BE2C (cell line): Measurements from ENCODE around the gene PRRC2B.

Experiments
- DNase-seq: peaks from one replicate; pipeline ENCODE4 v3.0.0-alpha.2; 2020
- H3K27me3 ChIP-seq: fragments of 250-450 bp; sonication (Bioruptor Pico); 2 replicates; pipeline ENCODE4 v1.5.1; 2020; ENCODE audit warnings: mild to moderate bottlenecking
- H3K36me3 ChIP-seq: fragments of 250-450 bp; sonication (Bioruptor Pico); 2 replicates; pipeline ENCODE4 v1.5.1; 2020; ENCODE audit warnings: mild to moderate bottlenecking
- H3K4me1 ChIP-seq: fragments of 250-450 bp; sonication (Bioruptor Pico); 2 replicates; pipeline ENCODE4 v1.5.1; 2020
- H3K4me3 ChIP-seq: 2 replicates; pipeline ENCODE4 v1.5.1; 2011; ENCODE audit warnings: low read depth, low read length
- H3K9me3 ChIP-seq: fragments of 250-450 bp; sonication (Bioruptor Pico); 2 replicates; pipeline ENCODE4 v1.5.1; 2020
- CTCF ChIP-seq: IDR thresholded peaks from 2 replicates; pipeline ENCODE4 v1.5.1; 2012; ENCODE audit warnings: mild to moderate bottlenecking, low read depth, low read length

The PRRC2B gene

GRCh38 chr9:131396626-131397025, 2.7 kb downstream of the PRRC2B start:
- Histone ChIP-seq H3K27me3 (no peaks in the 10 kb centered on the region), H3K9me3 (no peaks in the 10 kb centered on the region), H3K36me3 (peaks cover 18% of the 10 kb centered on the region), H3K4me1 (peaks cover 23% of the 10 kb centered on the region), H3K4me3 (peak overlapping the region; percentile 32)
- no peak for TF ChIP-seq CTCF
- DNase-seq: no peak

DNA sequence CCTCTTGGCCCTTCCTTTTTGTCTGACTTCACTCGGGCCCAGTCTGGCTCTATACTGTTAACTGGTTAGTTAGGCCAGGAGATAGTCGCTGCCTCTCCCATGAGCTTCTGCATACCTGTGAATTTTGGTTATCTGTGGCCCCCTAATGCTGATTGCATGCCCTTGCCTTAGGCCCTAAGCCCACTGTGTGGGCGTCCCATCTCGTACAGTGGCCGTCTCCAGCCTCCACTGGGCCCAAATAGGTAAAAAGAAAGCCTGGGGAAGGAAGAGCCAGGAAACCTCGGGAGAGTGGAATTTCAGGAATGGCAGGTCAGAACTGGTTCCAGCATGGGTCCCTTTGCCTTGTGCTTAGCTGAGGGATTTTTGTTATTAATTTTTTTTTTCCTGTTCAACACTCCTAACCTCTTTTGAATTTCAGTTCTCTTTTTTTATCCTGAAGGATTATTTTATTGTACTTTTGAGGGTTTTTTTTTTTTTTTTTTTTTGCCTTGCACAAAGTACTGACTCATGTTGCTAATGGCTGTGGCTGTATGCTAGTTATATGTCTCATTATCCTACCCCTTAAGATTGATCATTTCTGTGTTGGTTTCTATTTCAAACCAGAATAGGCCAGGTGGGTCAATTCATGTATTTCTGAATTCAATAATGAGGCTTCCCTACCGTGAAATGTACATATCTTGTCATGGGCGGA, 3.4 kb downstream of the PRRC2B start:
- Histone ChIP-seq H3K27me3 (no peaks in the 10 kb centered on the region), H3K4me1 (peaks cover 23% of the 10 kb centered on the region), H3K4me3 (peak overlapping the region; percentile 32), H3K9me3 (no peaks in the 10 kb centered on the region), H3K36me3 (peaks cover 22% of the 10 kb centered on the region)
- TF ChIP-seq CTCF: no peak
- DNase-seq: no peak

DNA sequence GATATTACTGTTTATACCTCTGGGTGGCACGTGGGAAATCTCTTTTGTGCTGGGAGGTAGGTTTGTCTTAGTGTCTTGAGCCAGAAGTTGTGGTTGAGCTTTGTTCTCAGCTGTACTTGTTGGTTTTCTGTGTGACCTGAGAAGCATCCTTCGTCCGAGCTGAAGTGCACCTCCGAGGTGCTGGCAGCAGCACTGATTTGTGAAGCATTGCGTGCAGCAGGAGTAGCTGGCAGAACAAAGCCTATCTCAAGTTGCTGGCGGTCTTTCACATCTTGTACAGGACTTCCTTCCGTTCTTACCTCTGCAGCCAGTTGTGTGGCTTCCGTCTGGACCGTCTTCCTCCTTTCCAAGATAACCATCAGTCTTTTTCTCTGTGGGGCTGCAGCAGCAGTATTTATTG, 4.3 kb downstream of the PRRC2B start:
- peak overlapping the region; percentile 0 for H3K4me3 ChIP-seq
- H3K9me3 ChIP-seq: no peaks in the 10 kb centered on the region
- no peaks in the 10 kb centered on the region for H3K27me3 ChIP-seq
- TF ChIP-seq CTCF: no peak
- peaks cover 23% of the 10 kb centered on the region for H3K4me1 ChIP-seq
- peaks cover 29% of the 10 kb centered on the region for H3K36me3 ChIP-seq
- no peak for DNase-seq

DNA sequence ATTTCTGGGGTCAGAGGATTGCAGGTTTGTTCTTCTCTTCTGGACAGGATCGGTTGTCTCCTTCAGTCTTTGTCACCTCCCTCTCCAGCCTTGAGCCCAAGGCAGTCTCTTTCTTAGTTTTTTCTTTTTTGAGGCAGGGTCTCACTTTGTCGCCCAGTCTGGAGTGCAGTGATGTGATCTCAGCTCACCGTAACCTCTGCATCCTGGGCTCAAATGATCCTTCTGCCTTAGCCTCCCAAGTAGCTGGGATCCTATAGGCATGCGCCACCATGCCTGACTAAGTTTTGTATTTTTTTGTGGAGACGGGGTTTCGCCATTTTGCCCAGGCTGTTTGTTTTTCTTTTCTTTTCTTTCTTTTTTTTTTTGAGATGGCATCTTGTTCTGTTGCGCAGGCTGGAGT, 6.1 kb downstream of the PRRC2B start:
- H3K27me3 ChIP-seq: no peaks in the 10 kb centered on the region
- peaks cover 22% of the 10 kb centered on the region for H3K4me1 ChIP-seq
- DNase-seq: no peak
- no peak for TF ChIP-seq CTCF
- no peak overlapping the region for H3K4me3 ChIP-seq
- no peaks in the 10 kb centered on the region for H3K9me3 ChIP-seq
- peaks cover 29% of the 10 kb centered on the region for H3K36me3 ChIP-seq

DNA sequence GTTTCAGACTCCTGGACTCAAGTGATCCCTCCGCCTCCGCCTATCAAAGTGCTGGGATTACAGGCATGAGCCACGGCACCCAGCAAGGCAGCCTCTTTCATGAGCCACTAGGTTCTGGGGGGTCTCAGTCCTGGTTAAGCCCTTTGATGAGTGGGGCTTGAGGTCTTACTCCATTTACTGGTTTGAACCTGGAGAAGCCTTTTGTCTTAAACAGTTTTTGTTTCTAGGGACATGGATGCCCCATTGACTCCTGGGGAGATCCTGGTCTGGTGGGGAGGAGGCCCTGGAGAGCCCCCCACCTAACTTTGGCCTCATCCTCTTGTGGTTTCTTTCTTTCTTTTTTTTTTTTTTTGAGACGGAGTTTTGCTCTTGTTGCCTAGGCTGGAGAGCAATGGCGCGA, 6.7 kb downstream of the PRRC2B start:
- Histone ChIP-seq H3K9me3 (no peaks in the 10 kb centered on the region), H3K36me3 (peaks cover 29% of the 10 kb centered on the region), H3K4me3 (no peak overlapping the region), H3K4me1 (peaks cover 26% of the 10 kb centered on the region), H3K27me3 (no peaks in the 10 kb centered on the region)
- no peak for DNase-seq
- TF ChIP-seq CTCF: no peak

DNA sequence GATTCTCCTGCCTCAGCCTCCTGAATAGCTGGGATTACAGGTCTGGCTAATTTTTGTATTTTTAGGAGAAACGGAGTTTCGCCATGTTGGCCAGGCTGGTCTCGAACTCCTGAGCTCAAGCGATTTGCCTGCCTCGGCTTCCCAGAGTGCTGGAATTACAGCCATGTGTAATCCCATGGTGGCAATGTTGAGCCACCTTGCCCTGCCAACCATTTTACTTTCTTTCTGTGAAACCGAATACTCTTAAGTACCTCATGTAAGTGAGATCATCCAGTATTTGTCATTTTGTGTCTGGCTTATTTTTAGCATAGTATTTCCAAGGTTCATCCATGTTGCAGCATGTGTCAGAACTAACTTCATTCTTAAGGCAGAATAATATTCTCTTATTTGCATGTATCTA, 8.2 kb downstream of the PRRC2B start:
- no peak for DNase-seq
- Histone ChIP-seq H3K9me3 (no peaks in the 10 kb centered on the region), H3K27me3 (no peaks in the 10 kb centered on the region), H3K4me1 (peaks cover 33% of the 10 kb centered on the region), H3K36me3 (peaks cover 26% of the 10 kb centered on the region), H3K4me3 (no peak overlapping the region)
- TF ChIP-seq CTCF: no peak
